T-helper 1 cell treated with Interleukin-12 subunit alpha and Interleukin-12 subunit beta and Interleukin-4 antibody, amounts not matched to agents 30 μg/mL and 1 μg/mL, for 36 hours (primary cell): ENCODE data around the gene TMEM164.
A peak's percentile ranks its signal among the peaks of the same experiment; 100 is the strongest.
"Not testable (repeated sequence)": the region's sequence is repeated elsewhere in the genome, so short reads cannot be mapped to it uniquely, and the experiment has no call there.

Experiments used
- H3K27ac Mint-ChIP-seq: one replicate; pipeline ENCODE4 v1.8.0; 2021; ENCODE audit warnings: mild to moderate bottlenecking, mixed read lengths
- H3K27me3 Mint-ChIP-seq: one replicate; pipeline ENCODE4 v1.8.0; 2021; ENCODE audit warnings: low read depth, mixed read lengths
- H3K36me3 Mint-ChIP-seq: one replicate; pipeline ENCODE4 v1.8.0; 2021; ENCODE audit warnings: low read depth, mixed read lengths
- H3K4me1 Mint-ChIP-seq: one replicate; pipeline ENCODE4 v1.8.0; 2021; ENCODE audit warnings: low read depth, mixed read lengths
- H3K4me3 Mint-ChIP-seq: one replicate; pipeline ENCODE4 v1.8.0; 2021; ENCODE audit warnings: mild to moderate bottlenecking, moderate library complexity, mixed read lengths
- H3K9me3 Mint-ChIP-seq: one replicate; pipeline ENCODE4 v1.8.0; 2021; ENCODE audit warnings: mixed read lengths

TMEM164 gene

GRCh38 chrX:110136136-110136535 lies 133.2 kb downstream of the TMEM164 start:
- H3K4me1 Mint-ChIP-seq, result peaks cover 3% of the 10 kb centered on the region

GRCh38 chrX:110138557-110138956 lies 135.6 kb downstream of the TMEM164 start:
- Mint-ChIP-seq H3K27ac (no peak overlapping the region), H3K4me1 (peaks cover 2% of the 10 kb centered on the region), H3K9me3 (no peaks in the 10 kb centered on the region), H3K4me3 (no peak overlapping the region), H3K27me3 (no peaks in the 10 kb centered on the region), H3K36me3 (no peaks in the 10 kb centered on the region)

More at GRCh38 chrX:110136136-110136535, 133.2 kb downstream of the TMEM164 start:
- no peaks in the 10 kb centered on the region for H3K27me3 Mint-ChIP-seq
- H3K9me3 Mint-ChIP-seq, result no peaks in the 10 kb centered on the region
- H3K36me3 Mint-ChIP-seq, result no peaks in the 10 kb centered on the region
- no peak overlapping the region for H3K27ac Mint-ChIP-seq
- H3K4me3 Mint-ChIP-seq, result no peak overlapping the region

GRCh38 chrX:110139172-110139571 lies 136.3 kb downstream of the TMEM164 start:
- no peaks in the 10 kb centered on the region for H3K4me1 Mint-ChIP-seq
- H3K4me3 Mint-ChIP-seq, result no peak overlapping the region
- no peak overlapping the region for H3K27ac Mint-ChIP-seq
- no peaks in the 10 kb centered on the region for H3K27me3 Mint-ChIP-seq
- no peaks in the 10 kb centered on the region for H3K36me3 Mint-ChIP-seq
- H3K9me3 Mint-ChIP-seq, result no peaks in the 10 kb centered on the region

GRCh38 chrX:110142096-110142495 lies 139.2 kb downstream of the TMEM164 start:
- Mint-ChIP-seq H3K4me3 (no peak overlapping the region), H3K4me1 (no peaks in the 10 kb centered on the region), H3K9me3 (no peaks in the 10 kb centered on the region), H3K27ac (no peak overlapping the region), H3K27me3 (no peaks in the 10 kb centered on the region), H3K36me3 (no peaks in the 10 kb centered on the region)

GRCh38 chrX:110143454-110144210 lies 140.7 kb downstream of the TMEM164 start:
- peaks cover 3% of the 10 kb centered on the region for H3K36me3 Mint-ChIP-seq
- H3K4me3 Mint-ChIP-seq, result no peak overlapping the region
- no peaks in the 10 kb centered on the region for H3K4me1 Mint-ChIP-seq
- H3K27ac Mint-ChIP-seq, result peak overlapping the region; percentile 45
- no peaks in the 10 kb centered on the region for H3K9me3 Mint-ChIP-seq
- no peaks in the 10 kb centered on the region for H3K27me3 Mint-ChIP-seq

- no peaks in the 10 kb centered on the region for H3K27me3 Mint-ChIP-seq
- H3K36me3 Mint-ChIP-seq, result peaks cover 7% of the 10 kb centered on the region
Observed at GRCh38 chrX:110145311-110145710, 142.4 kb downstream of the TMEM164 start.

GRCh38 chrX:110145854-110146253 lies 142.9 kb downstream of the TMEM164 start:
- peaks cover 7% of the 10 kb centered on the region for H3K36me3 Mint-ChIP-seq
- H3K4me1 Mint-ChIP-seq, result no peaks in the 10 kb centered on the region
- H3K27me3 Mint-ChIP-seq, result no peaks in the 10 kb centered on the region
- H3K27ac Mint-ChIP-seq, result no peak overlapping the region
- no peaks in the 10 kb centered on the region for H3K9me3 Mint-ChIP-seq
- no peak overlapping the region for H3K4me3 Mint-ChIP-seq

More at GRCh38 chrX:110145311-110145710, 142.4 kb downstream of the TMEM164 start:
- Mint-ChIP-seq H3K4me1 (no peaks in the 10 kb centered on the region), H3K4me3 (no peak overlapping the region), H3K9me3 (no peaks in the 10 kb centered on the region), H3K27ac (no peak overlapping the region)

GRCh38 chrX:110146521-110146920 lies 143.6 kb downstream of the TMEM164 start:
- Mint-ChIP-seq H3K4me3 (no peak overlapping the region), H3K9me3 (no peaks in the 10 kb centered on the region), H3K27me3 (no peaks in the 10 kb centered on the region), H3K27ac (no peak overlapping the region), H3K36me3 (peaks cover 7% of the 10 kb centered on the region), H3K4me1 (no peaks in the 10 kb centered on the region)

- Mint-ChIP-seq H3K4me3 (no peak overlapping the region), H3K27me3 (no peaks in the 10 kb centered on the region), H3K36me3 (peaks cover 4% of the 10 kb centered on the region), H3K9me3 (no peaks in the 10 kb centered on the region), H3K27ac (no peak overlapping the region), H3K4me1 (peaks cover 4% of the 10 kb centered on the region)
Observed at GRCh38 chrX:110153244-110153643, 150.3 kb downstream of the TMEM164 start.

- no peak overlapping the region for H3K4me3 Mint-ChIP-seq
- H3K36me3 Mint-ChIP-seq, result peaks cover 2% of the 10 kb centered on the region
- peaks cover 4% of the 10 kb centered on the region for H3K4me1 Mint-ChIP-seq
- no peaks in the 10 kb centered on the region for H3K9me3 Mint-ChIP-seq
- no peaks in the 10 kb centered on the region for H3K27me3 Mint-ChIP-seq
- no peak overlapping the region for H3K27ac Mint-ChIP-seq
Observed at GRCh38 chrX:110153896-110154295, 151.0 kb downstream of the TMEM164 start.

- not testable (repeated sequence) for H3K4me3 Mint-ChIP-seq, H3K36me3 Mint-ChIP-seq, H3K4me1 Mint-ChIP-seq, H3K27ac Mint-ChIP-seq, H3K9me3 Mint-ChIP-seq, H3K27me3 Mint-ChIP-seq
Observed at GRCh38 chrX:110154328-110154727, 151.4 kb downstream of the TMEM164 start.

- Mint-ChIP-seq H3K27me3 (no peaks in the 10 kb centered on the region), H3K36me3 (no peaks in the 10 kb centered on the region), H3K9me3 (no peaks in the 10 kb centered on the region), H3K27ac (no peak overlapping the region), H3K4me3 (no peak overlapping the region), H3K4me1 (peaks cover 17% of the 10 kb centered on the region)
Observed at GRCh38 chrX:110155759-110156158, 152.8 kb downstream of the TMEM164 start.

GRCh38 chrX:110156167-110156754 lies 153.3 kb downstream of the TMEM164 start:
- Mint-ChIP-seq H3K9me3 (no peaks in the 10 kb centered on the region), H3K27me3 (no peaks in the 10 kb centered on the region), H3K4me1 (peaks cover 17% of the 10 kb centered on the region), H3K4me3 (no peak overlapping the region), H3K36me3 (no peaks in the 10 kb centered on the region), H3K27ac (no peak overlapping the region)

- no peak overlapping the region for H3K27ac Mint-ChIP-seq
- H3K36me3 Mint-ChIP-seq, result no peaks in the 10 kb centered on the region
- no peak overlapping the region for H3K4me3 Mint-ChIP-seq
- H3K9me3 Mint-ChIP-seq, result no peaks in the 10 kb centered on the region
- H3K27me3 Mint-ChIP-seq, result no peaks in the 10 kb centered on the region
- H3K4me1 Mint-ChIP-seq, result peaks cover 17% of the 10 kb centered on the region
Observed at GRCh38 chrX:110157444-110157843, 154.5 kb downstream of the TMEM164 start.

GRCh38 chrX:110159235-110159634 lies 156.3 kb downstream of the TMEM164 start:
- no peaks in the 10 kb centered on the region for H3K27me3 Mint-ChIP-seq
- no peaks in the 10 kb centered on the region for H3K9me3 Mint-ChIP-seq
- peak overlapping the region; percentile 27 for H3K27ac Mint-ChIP-seq
- peaks cover 17% of the 10 kb centered on the region for H3K4me1 Mint-ChIP-seq
- H3K36me3 Mint-ChIP-seq, result no peaks in the 10 kb centered on the region
- no peak overlapping the region for H3K4me3 Mint-ChIP-seq
